Spleen (tissue), 7 donors: Measurements from ENCODE around the gene TPSD1.

Experiments used
- CTCF ChIP-seq, 11 experiments: fragments of 200-600 bp in 7 of 11; fragments of 450-650 bp in 4 of 11; sonication (generic) in 4 of 11; IDR thresholded peaks in 8 of 11; conservative IDR thresholded peaks in 3 of 11; 1 replicate in 7 of 11; 2 replicates in 4 of 11; pipeline versions ENCODE4 v1.4.0 to v1.8.0; 2016 to 2021; ENCODE audit warnings: antibody characterized with exemption in 11 of 11, inconsistent platforms in 4 of 11, mild to moderate bottlenecking in 1 of 11
- POLR2A ChIP-seq, 3 donors: fragments of 450-650 bp; IDR thresholded peaks; one replicate each; pipeline ENCODE4 v1.5.1; 2017; ENCODE audit warnings: antibody characterized with exemption in 3 of 3, mild to moderate bottlenecking in 1 of 3
- POLR2AphosphoS5 ChIP-seq, 3 donors: sonication (generic); formaldehyde crosslinking; IDR thresholded peaks; one replicate each; pipeline ENCODE4 v1.5.1; 2017; ENCODE audit warnings: antibody characterized with exemption in 3 of 3
- donor health status: DM: no; HTN: no; CAD: no; lungs with moderate emphysema.
- donor health status: DM: no; HTN: no; CAD: no.
- donor health status: DM: no; HTN: no; CAD: no.

GRCh38 chr16:1206786-1207185 lies 49.1 kb upstream of the TPSD1 start:
- TF ChIP-seq CTCF (IDR thresholded peaks at IDR 0.05 in 8 of 11, conservative IDR thresholded peaks at IDR 0.05 in 3 of 11) (no peak), POLR2AphosphoS5 (IDR thresholded peaks at IDR 0.05) (no peak), POLR2A (IDR thresholded peaks at IDR 0.05) (no peak)
